Measurements from ENCODE around the gene GLI3. TPM values are rescaled to one million over a fixed set of nuclear protein-coding genes. Genes with fewer than 3 reads are reported as not detected.

GLI3 gene
- total RNA-seq, 1 experiment from 2014 or later = 23.1 TPM

- Mint-ChIP-seq H3K4me1 (ENCODE audit: insufficient read depth, unreplicated experiment) (peaks cover 17% of the 10 kb centered on the region), H3K4me3 (ENCODE audit: unreplicated experiment) (no peak overlapping the region), H3K36me3 (ENCODE audit: insufficient read depth, unreplicated experiment) (peaks cover 59% of the 10 kb centered on the region), H3K9me3 (ENCODE audit: unreplicated experiment) (no peaks in the 10 kb centered on the region), H3K27ac (ENCODE audit: low read depth, unreplicated experiment) (peak overlapping the region; percentile 17), H3K27me3 (ENCODE audit: insufficient read depth, unreplicated experiment) (no peaks in the 10 kb centered on the region)
- intact Hi-C loops (cut with micrococcal nuclease) = no loop called here
- BruUV-seq (replicated peaks) = no TSS peak
- no peak for TF ChIP-seq CTCF (IDR thresholded peaks at IDR 0.05; ENCODE audit: unreplicated experiment)
- peak; percentile 73 for DNase-seq (ENCODE audit: unreplicated experiment)
- ChIA-PET CTCF (interaction anchor here (0.7 to 2.8 kb wide), 7 partner anchors 9 to 1116 kb away, joined by 3 to 18 read pairs (median 6); no protein-coding TSS in a partner anchor), POLR2A (interaction anchor here (0.8 to 1.2 kb wide), 2 partner anchors 24 to 29 kb away, joined by 3 to 4 read pairs; no protein-coding TSS in a partner anchor)
These were observed 269.9 kb downstream of the GLI3 start for GRCh38 chr7:41967156-41967555.

- intact Hi-C loops (cut with micrococcal nuclease) = no loop called here
- BruUV-seq (replicated peaks) = no TSS peak
- CTCF ChIA-PET = interaction anchor here (0.6 to 3.5 kb wide), 5 partner anchors 11 to 207 kb away, joined by 3 to 18 read pairs (median 11); no protein-coding TSS in a partner anchor
- DNase-seq (ENCODE audit: unreplicated experiment) = no peak
- TF ChIP-seq CTCF (IDR thresholded peaks at IDR 0.05; ENCODE audit: unreplicated experiment) = no peak
- no peaks in the 10 kb centered on the region for H3K9me3 Mint-ChIP-seq (ENCODE audit: unreplicated experiment)
- no peak overlapping the region for H3K27ac Mint-ChIP-seq (ENCODE audit: low read depth, unreplicated experiment)
- no peaks in the 10 kb centered on the region for H3K27me3 Mint-ChIP-seq (ENCODE audit: insufficient read depth, unreplicated experiment)
- no peak overlapping the region for H3K4me3 Mint-ChIP-seq (ENCODE audit: unreplicated experiment)
- peaks cover 48% of the 10 kb centered on the region for H3K36me3 Mint-ChIP-seq (ENCODE audit: insufficient read depth, unreplicated experiment)
- peaks cover 12% of the 10 kb centered on the region for H3K4me1 Mint-ChIP-seq (ENCODE audit: insufficient read depth, unreplicated experiment)
- POLR2A ChIA-PET = no interaction called here
These were observed 271.0 kb downstream of the GLI3 start for GRCh38 chr7:41965951-41966505.

GRCh38 chr7:41964849-41965745 is 271.9 kb downstream of the GLI3 start:
- no peak for TF ChIP-seq CTCF (IDR thresholded peaks at IDR 0.05; ENCODE audit: unreplicated experiment)
- intact Hi-C loops (cut with micrococcal nuclease) = no loop called here
- H3K4me1 Mint-ChIP-seq (ENCODE audit: insufficient read depth, unreplicated experiment) = peaks cover 12% of the 10 kb centered on the region
- no peak overlapping the region for H3K4me3 Mint-ChIP-seq (ENCODE audit: unreplicated experiment)
- no peak overlapping the region for H3K27ac Mint-ChIP-seq (ENCODE audit: low read depth, unreplicated experiment)
- no peaks in the 10 kb centered on the region for H3K27me3 Mint-ChIP-seq (ENCODE audit: insufficient read depth, unreplicated experiment)
- H3K36me3 Mint-ChIP-seq (ENCODE audit: insufficient read depth, unreplicated experiment) = peaks cover 54% of the 10 kb centered on the region
- no TSS peak for BruUV-seq (replicated peaks)
- POLR2A ChIA-PET = no interaction called here
- CTCF ChIA-PET = interaction anchor here (0.6 to 3.5 kb wide), 7 partner anchors 9 to 781 kb away, joined by 3 to 14 read pairs (median 3); no protein-coding TSS in a partner anchor
- no peaks in the 10 kb centered on the region for H3K9me3 Mint-ChIP-seq (ENCODE audit: unreplicated experiment)
- no peak for DNase-seq (ENCODE audit: unreplicated experiment)

- POLR2A ChIA-PET = no interaction called here
- Mint-ChIP-seq H3K36me3 (ENCODE audit: insufficient read depth, unreplicated experiment) (peaks cover 49% of the 10 kb centered on the region), H3K9me3 (ENCODE audit: unreplicated experiment) (no peaks in the 10 kb centered on the region), H3K27me3 (ENCODE audit: insufficient read depth, unreplicated experiment) (no peaks in the 10 kb centered on the region), H3K4me1 (ENCODE audit: insufficient read depth, unreplicated experiment) (peaks cover 12% of the 10 kb centered on the region), H3K4me3 (ENCODE audit: unreplicated experiment) (no peak overlapping the region), H3K27ac (ENCODE audit: low read depth, unreplicated experiment) (no peak overlapping the region)
- TF ChIP-seq CTCF (IDR thresholded peaks at IDR 0.05; ENCODE audit: unreplicated experiment) = no peak
- no TSS peak for BruUV-seq (replicated peaks)
- DNase-seq (ENCODE audit: unreplicated experiment) = no peak
- CTCF ChIA-PET = interaction anchor here (0.7 to 3.5 kb wide), 6 partner anchors 9 to 782 kb away, joined by 3 to 14 read pairs (median 4); no protein-coding TSS in a partner anchor
- intact Hi-C loops (cut with micrococcal nuclease) = no loop called here
These were observed 272.7 kb downstream of the GLI3 start for GRCh38 chr7:41964183-41964753.

All from MCF 10A (cell line).